Gastroesophageal sphincter (tissue), 3 donors: ENCODE measurements around the gene LNP1.

Experiments
- EP300 ChIP-seq: sonication (generic); formaldehyde crosslinking; IDR thresholded peaks from one replicate; pipeline ENCODE4 v1.6.1; 2017; ENCODE audit warnings: antibody characterized with exemption, mild to moderate bottlenecking
- POLR2A ChIP-seq, 2 donors: fragments of 450-650 bp; IDR thresholded peaks; one replicate each; pipeline ENCODE4 v1.6.1; 2017; ENCODE audit warnings: antibody characterized with exemption in 2 of 2, mild to moderate bottlenecking in 2 of 2, moderate library complexity in 1 of 2
- POLR2AphosphoS5 ChIP-seq: sonication (generic); formaldehyde crosslinking; IDR thresholded peaks from one replicate; pipeline ENCODE4 v1.6.1; 2017; ENCODE audit warnings: antibody characterized with exemption
- TF ChIP-seq, protein P1 (sequence below), 4 experiments: fragments of 200-600 bp in 2 of 4; fragments of 450-650 bp in 2 of 4; sonication (generic) in 1 of 4; IDR thresholded peaks; one replicate each; pipeline ENCODE4 v1.5.1; 2017 to 2019; ENCODE audit warnings: antibody characterized with exemption in 4 of 4, mild to moderate bottlenecking in 2 of 4, moderate library complexity in 2 of 4

DNA sequence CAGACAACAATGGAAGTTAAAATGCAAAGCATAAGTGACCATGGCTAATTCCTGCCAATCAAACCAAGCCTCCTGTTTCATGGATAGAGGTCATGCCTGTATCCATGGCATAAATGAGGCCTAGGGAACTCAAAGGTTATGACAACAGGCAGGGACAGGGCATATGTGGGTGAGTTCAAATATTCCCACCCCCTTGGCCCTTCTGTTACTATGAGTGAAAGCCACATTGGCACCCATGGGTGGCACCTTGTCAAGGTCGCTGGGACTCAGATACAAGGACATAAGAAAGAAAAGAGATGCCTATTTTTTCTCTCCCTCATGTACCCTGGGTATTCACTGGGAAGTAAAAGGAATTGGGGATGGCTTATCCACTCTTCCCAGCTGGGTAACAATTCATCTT is 65.8 kb downstream of the LNP1 start:
- no peak for TF ChIP-seq POLR2A (IDR thresholded peaks at IDR 0.05)
- TF ChIP-seq POLR2AphosphoS5: no peak
- TF ChIP-seq, protein P1, sequence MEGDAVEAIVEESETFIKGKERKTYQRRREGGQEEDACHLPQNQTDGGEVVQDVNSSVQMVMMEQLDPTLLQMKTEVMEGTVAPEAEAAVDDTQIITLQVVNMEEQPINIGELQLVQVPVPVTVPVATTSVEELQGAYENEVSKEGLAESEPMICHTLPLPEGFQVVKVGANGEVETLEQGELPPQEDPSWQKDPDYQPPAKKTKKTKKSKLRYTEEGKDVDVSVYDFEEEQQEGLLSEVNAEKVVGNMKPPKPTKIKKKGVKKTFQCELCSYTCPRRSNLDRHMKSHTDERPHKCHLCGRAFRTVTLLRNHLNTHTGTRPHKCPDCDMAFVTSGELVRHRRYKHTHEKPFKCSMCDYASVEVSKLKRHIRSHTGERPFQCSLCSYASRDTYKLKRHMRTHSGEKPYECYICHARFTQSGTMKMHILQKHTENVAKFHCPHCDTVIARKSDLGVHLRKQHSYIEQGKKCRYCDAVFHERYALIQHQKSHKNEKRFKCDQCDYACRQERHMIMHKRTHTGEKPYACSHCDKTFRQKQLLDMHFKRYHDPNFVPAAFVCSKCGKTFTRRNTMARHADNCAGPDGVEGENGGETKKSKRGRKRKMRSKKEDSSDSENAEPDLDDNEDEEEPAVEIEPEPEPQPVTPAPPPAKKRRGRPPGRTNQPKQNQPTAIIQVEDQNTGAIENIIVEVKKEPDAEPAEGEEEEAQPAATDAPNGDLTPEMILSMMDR (IDR thresholded peaks at IDR 0.05): no peak
- no peak for TF ChIP-seq EP300
